Lower leg skin (tissue), 3 donors: ENCODE results near the gene HNRNPF.

ENCODE experiments used
- POLR2A ChIP-seq, 2 donors: fragments of 450-650 bp; IDR thresholded peaks; one replicate each; pipeline ENCODE4 v1.6.1; 2016 to 2017; ENCODE audit warnings: antibody characterized with exemption in 2 of 2, mild to moderate bottlenecking in 1 of 2, moderate library complexity in 1 of 2
- TF ChIP-seq, protein P1 (sequence below), 3 donors: fragments of 450-650 bp; IDR thresholded peaks; one replicate each; pipeline ENCODE4 v1.5.1; 2016; ENCODE audit warnings: antibody characterized with exemption in 3 of 3, mild to moderate bottlenecking in 3 of 3, moderate library complexity in 2 of 3

DNA sequence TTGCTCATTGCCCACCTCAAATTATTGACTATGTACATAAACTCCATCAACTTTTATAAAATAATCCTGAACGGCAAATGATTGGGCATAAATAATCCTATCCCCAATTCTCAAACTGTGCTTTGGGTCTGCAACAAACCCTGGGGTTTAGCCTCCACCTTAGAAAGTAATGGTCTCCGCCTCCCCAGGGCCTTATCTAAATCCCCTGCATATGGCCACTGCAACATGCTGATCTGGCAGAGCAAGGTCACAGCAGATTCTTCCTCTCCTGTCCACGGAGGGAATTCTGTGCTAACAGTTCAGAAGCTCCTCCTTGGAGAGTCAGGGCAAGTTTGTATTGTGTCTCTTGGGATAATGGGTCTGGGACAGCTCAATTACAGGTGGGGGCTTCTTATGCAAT is 19.1 kb downstream of the HNRNPF start:
- TF ChIP-seq, protein P1, sequence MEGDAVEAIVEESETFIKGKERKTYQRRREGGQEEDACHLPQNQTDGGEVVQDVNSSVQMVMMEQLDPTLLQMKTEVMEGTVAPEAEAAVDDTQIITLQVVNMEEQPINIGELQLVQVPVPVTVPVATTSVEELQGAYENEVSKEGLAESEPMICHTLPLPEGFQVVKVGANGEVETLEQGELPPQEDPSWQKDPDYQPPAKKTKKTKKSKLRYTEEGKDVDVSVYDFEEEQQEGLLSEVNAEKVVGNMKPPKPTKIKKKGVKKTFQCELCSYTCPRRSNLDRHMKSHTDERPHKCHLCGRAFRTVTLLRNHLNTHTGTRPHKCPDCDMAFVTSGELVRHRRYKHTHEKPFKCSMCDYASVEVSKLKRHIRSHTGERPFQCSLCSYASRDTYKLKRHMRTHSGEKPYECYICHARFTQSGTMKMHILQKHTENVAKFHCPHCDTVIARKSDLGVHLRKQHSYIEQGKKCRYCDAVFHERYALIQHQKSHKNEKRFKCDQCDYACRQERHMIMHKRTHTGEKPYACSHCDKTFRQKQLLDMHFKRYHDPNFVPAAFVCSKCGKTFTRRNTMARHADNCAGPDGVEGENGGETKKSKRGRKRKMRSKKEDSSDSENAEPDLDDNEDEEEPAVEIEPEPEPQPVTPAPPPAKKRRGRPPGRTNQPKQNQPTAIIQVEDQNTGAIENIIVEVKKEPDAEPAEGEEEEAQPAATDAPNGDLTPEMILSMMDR (IDR thresholded peaks at IDR 0.05), result no peak
- TF ChIP-seq POLR2A (IDR thresholded peaks at IDR 0.05), result no peak
